Body of pancreas (tissue), 4 donors: ENCODE results near the gene RRN3.

Experiments
- CTCF ChIP-seq, 7 experiments: fragments of 450-650 bp in 4 of 7; fragments of 200-600 bp in 3 of 7; sonication (generic) in 3 of 7; IDR thresholded peaks; one replicate each; pipeline ENCODE4 v1.5.1; 2016 to 2019; ENCODE audit warnings: antibody characterized with exemption in 7 of 7
- POLR2A ChIP-seq, 3 donors: fragments of 450-650 bp; IDR thresholded peaks; one replicate each; pipeline ENCODE4 v1.6.1; 2016; ENCODE audit warnings: antibody characterized with exemption in 3 of 3, mild to moderate bottlenecking in 2 of 3

GRCh38 chr16:15041271-15042004, 52.6 kb downstream of the RRN3 start:
- TF ChIP-seq CTCF (IDR thresholded peaks at IDR 0.05) = no peak
- TF ChIP-seq POLR2A (IDR thresholded peaks at IDR 0.05) = no peak
